ENCODE results near the gene DPPA4.

DNA sequence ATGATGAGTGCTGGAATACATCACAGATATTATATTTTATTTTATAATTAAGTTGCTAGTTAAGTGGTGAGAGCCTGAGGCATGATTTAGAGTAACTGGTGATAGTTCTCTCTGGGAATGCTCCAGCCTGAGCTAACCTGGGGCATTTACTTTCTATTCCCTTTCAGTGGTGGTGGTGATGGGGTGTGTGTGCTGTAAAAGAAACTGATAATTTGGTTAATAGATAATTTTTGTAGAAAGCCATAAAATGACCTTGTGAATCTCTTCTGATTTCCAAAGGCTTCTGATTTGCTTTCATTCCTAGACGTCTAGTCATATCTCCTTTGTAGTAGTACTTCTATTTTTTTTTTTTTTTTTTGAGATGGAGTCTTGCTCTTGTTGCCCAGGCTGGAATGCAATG, 46.8 kb upstream of the DPPA4 start:
- TF ChIP-seq, protein P1, sequence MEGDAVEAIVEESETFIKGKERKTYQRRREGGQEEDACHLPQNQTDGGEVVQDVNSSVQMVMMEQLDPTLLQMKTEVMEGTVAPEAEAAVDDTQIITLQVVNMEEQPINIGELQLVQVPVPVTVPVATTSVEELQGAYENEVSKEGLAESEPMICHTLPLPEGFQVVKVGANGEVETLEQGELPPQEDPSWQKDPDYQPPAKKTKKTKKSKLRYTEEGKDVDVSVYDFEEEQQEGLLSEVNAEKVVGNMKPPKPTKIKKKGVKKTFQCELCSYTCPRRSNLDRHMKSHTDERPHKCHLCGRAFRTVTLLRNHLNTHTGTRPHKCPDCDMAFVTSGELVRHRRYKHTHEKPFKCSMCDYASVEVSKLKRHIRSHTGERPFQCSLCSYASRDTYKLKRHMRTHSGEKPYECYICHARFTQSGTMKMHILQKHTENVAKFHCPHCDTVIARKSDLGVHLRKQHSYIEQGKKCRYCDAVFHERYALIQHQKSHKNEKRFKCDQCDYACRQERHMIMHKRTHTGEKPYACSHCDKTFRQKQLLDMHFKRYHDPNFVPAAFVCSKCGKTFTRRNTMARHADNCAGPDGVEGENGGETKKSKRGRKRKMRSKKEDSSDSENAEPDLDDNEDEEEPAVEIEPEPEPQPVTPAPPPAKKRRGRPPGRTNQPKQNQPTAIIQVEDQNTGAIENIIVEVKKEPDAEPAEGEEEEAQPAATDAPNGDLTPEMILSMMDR (conservative IDR thresholded peaks at IDR 0.05), result no peak
- TF ChIP-seq EZH2 (IDR thresholded peaks at IDR 0.05; ENCODE audit: low read depth), result no peak
